Trophoblast cell (in vitro differentiated cells and primary cell): ENCODE results near the gene PFDN1.

Experiments
- DNase-seq, 2 donors: peaks; one replicate each; pipeline ENCODE4 v3.0.0-alpha.2; 2016
- H2AFZ ChIP-seq: 2 replicates; pipeline ENCODE4 v1.6.1; 2013; ENCODE audit warnings: low read length, moderate library complexity, mild to moderate bottlenecking; ENCODE audit not compliant: insufficient read depth, poor library complexity
- H2AK5ac ChIP-seq: 2 replicates; pipeline ENCODE4 v1.6.1; 2013; ENCODE audit warnings: mild to moderate bottlenecking, low read length
- H2BK120ac ChIP-seq: 2 replicates; pipeline ENCODE4 v1.6.1; 2013; ENCODE audit warnings: low read length, mild to moderate bottlenecking, moderate library complexity; ENCODE audit not compliant: insufficient read depth, poor library complexity
- H2BK12ac ChIP-seq: 2 replicates; pipeline ENCODE4 v1.6.1; 2013; ENCODE audit warnings: mild to moderate bottlenecking, low read length, moderate library complexity
- H2BK5ac ChIP-seq: 2 replicates; pipeline ENCODE4 v1.6.1; 2013; ENCODE audit warnings: low read length, low read depth, moderate library complexity, mild to moderate bottlenecking; ENCODE audit not compliant: poor library complexity
- H3K14ac ChIP-seq: 2 replicates; pipeline ENCODE4 v1.6.1; 2013; ENCODE audit warnings: mild to moderate bottlenecking, low read length
- H3K18ac ChIP-seq: 2 replicates; pipeline ENCODE4 v1.6.1; 2013; ENCODE audit warnings: mild to moderate bottlenecking, low read length
- H3K23ac ChIP-seq: 2 replicates; pipeline ENCODE4 v1.6.1; 2013; ENCODE audit warnings: low read length
- H3K27ac ChIP-seq: 2 replicates; pipeline ENCODE4 v1.5.1; 2013; ENCODE audit warnings: low read depth, mild to moderate bottlenecking, inconsistent platforms, low read length, moderate library complexity
- H3K27me3 ChIP-seq: 2 replicates; pipeline ENCODE4 v1.6.1; 2013; ENCODE audit warnings: inconsistent platforms, mild to moderate bottlenecking, low read length, moderate library complexity; ENCODE audit not compliant: insufficient read depth
- H3K36me3 ChIP-seq, 2 experiments: 1 replicate in 1 of 2; 2 replicates in 1 of 2; pipeline ENCODE4 v1.6.1; 2013; ENCODE audit warnings: low read length in 2 of 2, mild to moderate bottlenecking in 2 of 2, moderate library complexity in 1 of 2; ENCODE audit not compliant: insufficient read depth in 2 of 2, control insufficient read depth in 1 of 2
- H3K4ac ChIP-seq: 2 replicates; pipeline ENCODE4 v1.6.1; 2013; ENCODE audit warnings: low read depth, mild to moderate bottlenecking, low read length, moderate library complexity
- H3K4me1 ChIP-seq, 2 experiments: 1 replicate in 1 of 2; 2 replicates in 1 of 2; pipeline ENCODE4 v1.6.1; 2013; ENCODE audit warnings: low read length in 2 of 2, mild to moderate bottlenecking in 2 of 2, moderate library complexity in 1 of 2; ENCODE audit not compliant: insufficient read depth in 2 of 2, control insufficient read depth in 1 of 2
- H3K4me2 ChIP-seq: 2 replicates; pipeline ENCODE4 v1.6.1; 2013; ENCODE audit warnings: inconsistent platforms, mild to moderate bottlenecking, low read length, moderate library complexity
- H3K4me3 ChIP-seq: 2 replicates; pipeline ENCODE4 v1.5.1; 2013; ENCODE audit warnings: mild to moderate bottlenecking, low read depth, low read length, inconsistent platforms
- H3K79me1 ChIP-seq: one replicate; pipeline ENCODE4 v1.6.1; 2013; ENCODE audit warnings: low read length
- H3K79me2 ChIP-seq: 2 replicates; pipeline ENCODE4 v1.6.1; 2013; ENCODE audit warnings: low read length, mild to moderate bottlenecking; ENCODE audit not compliant: control insufficient read depth, insufficient read depth, poor library complexity
- H3K9ac ChIP-seq: 2 replicates; pipeline ENCODE4 v1.6.1; 2013; ENCODE audit warnings: mild to moderate bottlenecking, low read length
- H3K9me3 ChIP-seq: 2 replicates; pipeline ENCODE4 v1.6.1; 2013; ENCODE audit warnings: low read depth, mild to moderate bottlenecking, control low read depth, inconsistent platforms, low read length; ENCODE audit not compliant: insufficient read depth
- H4K12ac ChIP-seq: 2 replicates; pipeline ENCODE4 v1.6.1; 2013; ENCODE audit warnings: low read depth, mild to moderate bottlenecking, low read length, moderate library complexity
- H4K8ac ChIP-seq: 2 replicates; pipeline ENCODE4 v1.6.1; 2013; ENCODE audit warnings: low read depth, mild to moderate bottlenecking, low read length, moderate library complexity
- H4K91ac ChIP-seq: one replicate; pipeline ENCODE4 v1.6.1; 2013; ENCODE audit warnings: low read depth, mild to moderate bottlenecking, low read length, moderate library complexity
- WGBS: extraction: QIAGEN DNeasy Blood & Tissue Kit; methylation state at CpG from one replicate; pipeline ENCODE4 v1.1.7; 2013; ENCODE audit warnings: missing lambda C conversion rate; ENCODE audit not compliant: insufficient read length, insufficient coverage; ENCODE audit errors: extremely low coverage; 5-methylcytosine and 5-hydroxymethylcytosine counted together

The PFDN1 gene

GRCh38 chr5:140303966-140304365 lies 1.1 kb upstream of the PFDN1 start:
- WGBS = no CpG with 5 or more reads among the region's 15 CpGs

GRCh38 chr5:140301136-140301535 lies 1.8 kb downstream of the PFDN1 start:
- Histone ChIP-seq H2AFZ (no peak overlapping the region), H4K12ac (no peak overlapping the region), H2BK5ac (no peak overlapping the region), H3K4me1 (peaks cover 2 to 9% of the 10 kb centered on the region in 2 experiments), H2BK12ac (no peak overlapping the region), H3K14ac (no peak overlapping the region), H2BK120ac (no peak overlapping the region), H3K18ac (no peak overlapping the region), H3K4me3 (no peak overlapping the region), H3K27me3 (no peaks in the 10 kb centered on the region), H3K79me2 (peaks cover 6% of the 10 kb centered on the region), H3K79me1 (peaks cover 17% of the 10 kb centered on the region), H3K9me3 (no peaks in the 10 kb centered on the region), H4K8ac (no peak overlapping the region), H3K27ac (no peak overlapping the region), H3K23ac (no peak overlapping the region), H3K4me2 (no peak overlapping the region), H3K9ac (no peak overlapping the region), H4K91ac (no peak overlapping the region), H2AK5ac (no peak overlapping the region), H3K4ac (peak overlapping the region; percentile 46), H3K36me3 (peaks cover 8% of the 10 kb centered on the region in 2 experiments)
- DNase-seq = peak in 1 of 2 donors; percentile 47
- no CpG with 5 or more reads among the region's 1 CpG for whole genome bisulfite sequencing

More at GRCh38 chr5:140303966-140304365, 1.1 kb upstream of the PFDN1 start:
- Histone ChIP-seq H3K4ac (no peak overlapping the region), H3K18ac (no peak overlapping the region), H3K4me1 (peaks cover 0 to 7% of the 10 kb centered on the region in 2 experiments), H3K27me3 (no peaks in the 10 kb centered on the region), H3K9ac (no peak overlapping the region), H3K23ac (no peak overlapping the region), H4K12ac (no peak overlapping the region), H2AK5ac (no peak overlapping the region), H4K8ac (peak overlapping the region; percentile 77), H3K14ac (no peak overlapping the region), H2BK5ac (no peak overlapping the region), H3K4me2 (no peak overlapping the region), H3K9me3 (no peaks in the 10 kb centered on the region), H2BK12ac (no peak overlapping the region), H3K27ac (peak overlapping the region; percentile 33), H3K79me2 (peaks cover 6% of the 10 kb centered on the region), H2AFZ (no peak overlapping the region), H3K79me1 (peaks cover 11% of the 10 kb centered on the region), H2BK120ac (peak overlapping the region; percentile 31), H3K4me3 (no peak overlapping the region), H4K91ac (no peak overlapping the region), H3K36me3 (peaks cover 6 to 8% of the 10 kb centered on the region in 2 experiments)
- DNase-seq = no peak

- H3K14ac ChIP-seq = peak overlapping the region; percentile 91
- H3K9ac ChIP-seq = no peak overlapping the region
- H2BK12ac ChIP-seq = no peak overlapping the region
- peaks cover 8% of the 10 kb centered on the region in 2 experiments for H3K36me3 ChIP-seq
- no peak overlapping the region for H3K4me3 ChIP-seq
- no peak overlapping the region for H2AFZ ChIP-seq
- WGBS = no CpG with 5 or more reads among the region's 5 CpGs
- no peak overlapping the region for H3K4ac ChIP-seq
- peaks cover 6% of the 10 kb centered on the region for H3K79me2 ChIP-seq
- H3K4me1 ChIP-seq = peaks cover 2 to 8% of the 10 kb centered on the region in 2 experiments
- H4K91ac ChIP-seq = peak overlapping the region; percentile 85
- H2BK120ac ChIP-seq = peak overlapping the region; percentile 88
- H3K27me3 ChIP-seq = no peaks in the 10 kb centered on the region
- peaks cover 17% of the 10 kb centered on the region for H3K79me1 ChIP-seq
- H4K8ac ChIP-seq = no peak overlapping the region
- peak overlapping the region; percentile 95 for H2BK5ac ChIP-seq
- DNase-seq = no peak
- H3K9me3 ChIP-seq = no peaks in the 10 kb centered on the region
- H4K12ac ChIP-seq = no peak overlapping the region
- peak overlapping the region; percentile 94 for H3K27ac ChIP-seq
- no peak overlapping the region for H3K18ac ChIP-seq
- H3K4me2 ChIP-seq = no peak overlapping the region
- no peak overlapping the region for H2AK5ac ChIP-seq
- H3K23ac ChIP-seq = no peak overlapping the region
Measured at GRCh38 chr5:140299056-140299455, 3.8 kb downstream of the PFDN1 start.

GRCh38 chr5:140298183-140298601 lies 4.7 kb downstream of the PFDN1 start:
- no peak overlapping the region for H4K91ac ChIP-seq
- no peak overlapping the region for H3K4me2 ChIP-seq
- peaks cover 8% of the 10 kb centered on the region in 2 experiments for H3K36me3 ChIP-seq
- H4K8ac ChIP-seq = no peak overlapping the region
- H2BK5ac ChIP-seq = no peak overlapping the region
- no peak overlapping the region for H3K4me3 ChIP-seq
- no peak overlapping the region for H3K23ac ChIP-seq
- DNase-seq = no peak
- H3K79me2 ChIP-seq = peaks cover 6% of the 10 kb centered on the region
- H3K14ac ChIP-seq = no peak overlapping the region
- H4K12ac ChIP-seq = no peak overlapping the region
- H2AK5ac ChIP-seq = no peak overlapping the region
- H3K4me1 ChIP-seq = peaks cover 2 to 6% of the 10 kb centered on the region in 2 experiments
- H2AFZ ChIP-seq = no peak overlapping the region
- H3K27me3 ChIP-seq = no peaks in the 10 kb centered on the region
- H3K9ac ChIP-seq = no peak overlapping the region
- H2BK120ac ChIP-seq = no peak overlapping the region
- H3K27ac ChIP-seq = no peak overlapping the region
- no peak overlapping the region for H2BK12ac ChIP-seq
- no peaks in the 10 kb centered on the region for H3K9me3 ChIP-seq
- WGBS = no CpG with 5 or more reads among the region's 1 CpG
- H3K4ac ChIP-seq = no peak overlapping the region
- no peak overlapping the region for H3K18ac ChIP-seq
- peaks cover 13% of the 10 kb centered on the region for H3K79me1 ChIP-seq
